Panc1 (cell line): Measurements from ENCODE around the gene APOBEC3G.
"Not testable (repeated sequence)": the region's sequence is repeated elsewhere in the genome, so short reads cannot be mapped to it uniquely, and the experiment has no call there.

Experiments used
- CTCF ChIP-seq: fragments of 450-650 bp; IDR thresholded peaks from 2 replicates; pipeline ENCODE4 v1.5.1; 2017; ENCODE audit warnings: mild to moderate bottlenecking
- POLR2AphosphoS5 ChIP-seq: IDR thresholded peaks from 2 replicates; pipeline ENCODE4 v1.6.1; 2012; ENCODE audit warnings: mild to moderate bottlenecking, low read depth, low read length, moderate library complexity

GRCh38 chr22:39049486-39049885, 27.6 kb upstream of the APOBEC3G start:
- not testable (repeated sequence) for TF ChIP-seq CTCF, POLR2AphosphoS5
